Activated naive CD4-positive, alpha-beta T cell treated with anti-CD3 and anti-CD28 coated beads, Interleukin-2, amount 50 U/mL, for 24 hours (primary cell): Measurements from ENCODE around the gene DNAJC3.
"Not testable (repeated sequence)": the region's sequence is repeated elsewhere in the genome, so short reads cannot be mapped to it uniquely, and the experiment has no call there.

ENCODE experiments used
- H3K27ac Mint-ChIP-seq: one replicate; pipeline ENCODE4 v1.8.0; 2021; ENCODE audit warnings: mild to moderate bottlenecking, mixed read lengths
- H3K27me3 Mint-ChIP-seq: one replicate; pipeline ENCODE4 v1.8.0; 2021; ENCODE audit warnings: mixed read lengths
- H3K36me3 Mint-ChIP-seq: one replicate; pipeline ENCODE4 v1.8.0; 2021; ENCODE audit warnings: mixed read lengths
- H3K4me1 Mint-ChIP-seq: one replicate; pipeline ENCODE4 v1.8.0; 2021; ENCODE audit warnings: mixed read lengths
- H3K4me3 Mint-ChIP-seq: one replicate; pipeline ENCODE4 v1.8.0; 2021; ENCODE audit warnings: mild to moderate bottlenecking, mixed read lengths
- H3K9me3 Mint-ChIP-seq: one replicate; pipeline ENCODE4 v1.8.0; 2021; ENCODE audit warnings: mixed read lengths

DNAJC3 gene

GRCh38 chr13:95724252-95724651, 47.3 kb downstream of the DNAJC3 start:
- Mint-ChIP-seq H3K36me3 (peaks cover 45% of the 10 kb centered on the region), H3K27ac (no peak overlapping the region), H3K9me3 (no peaks in the 10 kb centered on the region), H3K27me3 (no peaks in the 10 kb centered on the region), H3K4me1 (peaks cover 44% of the 10 kb centered on the region), H3K4me3 (no peak overlapping the region)

DNA sequence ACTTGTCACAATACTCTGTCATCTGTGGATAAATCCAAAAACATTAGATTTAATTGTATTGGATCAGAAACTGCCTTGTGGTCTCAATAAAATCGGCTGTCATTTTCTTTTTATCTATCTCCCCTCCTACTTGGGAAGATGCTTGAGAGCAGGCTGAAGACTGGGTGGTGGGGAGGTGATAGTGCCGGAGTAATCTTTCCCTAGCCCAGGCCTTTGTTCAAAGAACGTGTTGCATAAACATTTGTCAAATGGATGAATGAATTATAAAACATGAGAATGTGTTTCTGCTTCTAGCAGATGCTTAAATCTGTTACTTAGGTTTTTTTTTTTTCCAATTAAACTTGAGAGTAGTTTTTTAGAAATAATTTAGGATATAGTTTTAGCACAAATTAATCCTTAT, 49.9 kb downstream of the DNAJC3 start:
- Mint-ChIP-seq H3K4me1 (peaks cover 45% of the 10 kb centered on the region), H3K27me3 (no peaks in the 10 kb centered on the region), H3K27ac (no peak overlapping the region), H3K9me3 (peaks cover 6% of the 10 kb centered on the region), H3K36me3 (peaks cover 61% of the 10 kb centered on the region), H3K4me3 (no peak overlapping the region)

- Mint-ChIP-seq H3K27me3 (no peaks in the 10 kb centered on the region), H3K27ac (no peak overlapping the region), H3K4me1 (peaks cover 39% of the 10 kb centered on the region), H3K9me3 (peaks cover 10% of the 10 kb centered on the region), H3K36me3 (peaks cover 64% of the 10 kb centered on the region), H3K4me3 (no peak overlapping the region)
Measured at GRCh38 chr13:95728957-95729356, 52.0 kb downstream of the DNAJC3 start.

DNA sequence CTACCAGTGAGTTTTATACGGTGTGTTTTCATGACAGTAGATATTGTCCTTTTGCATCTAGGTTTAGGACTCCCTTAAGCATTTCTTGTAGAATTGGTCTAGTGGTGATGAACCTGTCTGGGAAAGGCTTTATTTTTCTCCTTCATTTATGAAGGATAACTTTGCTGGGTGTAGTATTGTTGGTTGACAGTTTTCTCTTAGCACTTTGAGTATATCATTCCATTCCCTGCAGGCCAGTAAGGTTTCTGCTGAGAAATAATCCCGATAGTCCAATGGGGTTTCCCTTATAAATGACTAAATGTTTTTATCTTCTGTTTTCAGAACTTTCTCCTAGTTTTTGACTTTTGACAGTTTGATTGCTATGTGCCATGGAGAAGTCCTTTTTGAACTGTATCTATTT, 57.2 kb downstream of the DNAJC3 start:
- Mint-ChIP-seq H3K27me3 (no peaks in the 10 kb centered on the region), H3K4me1 (peaks cover 20% of the 10 kb centered on the region), H3K4me3 (no peak overlapping the region), H3K36me3 (peaks cover 43% of the 10 kb centered on the region), H3K9me3 (peaks cover 12% of the 10 kb centered on the region), H3K27ac (no peak overlapping the region)

GRCh38 chr13:95740071-95740978, 63.4 kb downstream of the DNAJC3 start:
- peaks cover 25% of the 10 kb centered on the region for H3K4me1 Mint-ChIP-seq
- H3K36me3 Mint-ChIP-seq = peaks cover 10% of the 10 kb centered on the region
- not testable (repeated sequence) for H3K4me3 Mint-ChIP-seq, H3K9me3 Mint-ChIP-seq, H3K27me3 Mint-ChIP-seq, H3K27ac Mint-ChIP-seq

GRCh38 chr13:95740979-95741320, 64.0 kb downstream of the DNAJC3 start:
- H3K27ac Mint-ChIP-seq = no peak overlapping the region
- H3K27me3 Mint-ChIP-seq = no peaks in the 10 kb centered on the region
- H3K9me3 Mint-ChIP-seq = peaks cover 5% of the 10 kb centered on the region
- H3K36me3 Mint-ChIP-seq = peaks cover 10% of the 10 kb centered on the region
- H3K4me1 Mint-ChIP-seq = peaks cover 25% of the 10 kb centered on the region
- no peak overlapping the region for H3K4me3 Mint-ChIP-seq

DNA sequence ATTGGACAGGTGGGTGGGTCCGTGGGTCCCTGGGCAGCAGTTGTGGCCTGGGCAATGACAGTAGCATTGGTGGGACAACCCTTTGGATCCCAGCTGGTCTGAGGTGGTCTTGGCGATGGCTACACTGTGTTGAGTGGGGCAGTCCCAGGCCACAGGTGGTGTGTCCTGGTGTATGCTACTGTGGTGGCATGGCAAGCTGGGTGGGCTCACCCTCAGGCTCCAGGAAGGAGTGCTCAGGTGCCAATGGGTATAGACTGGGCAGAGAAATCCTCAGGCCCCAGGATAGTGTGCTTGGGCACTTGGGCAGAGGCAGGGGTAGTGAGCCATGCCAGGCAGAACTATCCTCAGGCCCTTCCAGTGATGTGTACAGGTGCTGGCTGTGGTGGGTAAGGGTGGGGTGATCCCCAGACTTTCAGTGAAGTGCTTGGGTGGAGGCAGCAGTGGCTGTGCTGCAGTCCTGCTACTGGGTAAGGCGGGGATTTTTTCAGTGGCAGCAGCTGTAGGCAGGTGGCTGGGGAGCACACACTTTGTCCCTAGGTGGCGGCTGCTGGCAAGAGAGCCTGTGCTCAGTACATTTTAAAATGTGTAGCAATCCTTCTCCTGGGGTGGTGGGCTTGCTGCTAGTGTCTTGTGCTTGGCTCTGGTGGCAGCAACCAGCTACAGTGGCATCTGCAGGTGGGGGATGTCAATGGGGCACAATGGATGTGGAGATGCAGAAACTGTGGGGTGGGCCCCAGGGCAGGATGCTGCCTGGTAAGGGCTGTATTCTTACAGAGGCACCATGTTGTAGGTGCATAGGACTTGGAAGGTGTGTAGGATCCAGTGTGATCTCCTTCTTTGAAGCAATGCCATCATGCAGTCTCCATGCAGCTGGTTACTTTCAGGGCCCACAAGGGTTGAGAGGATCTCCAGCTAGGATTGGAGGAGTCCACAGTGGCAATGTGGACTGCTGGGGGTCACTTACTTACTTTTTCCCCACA, 64.9 kb downstream of the DNAJC3 start:
- Mint-ChIP-seq H3K4me3 (no peak overlapping the region), H3K4me1 (peaks cover 26% of the 10 kb centered on the region), H3K27ac (no peak overlapping the region), H3K27me3 (no peaks in the 10 kb centered on the region), H3K9me3 (peaks cover 5% of the 10 kb centered on the region), H3K36me3 (peaks cover 10% of the 10 kb centered on the region)

GRCh38 chr13:95743192-95743591, 66.3 kb downstream of the DNAJC3 start:
- no peak overlapping the region for H3K27ac Mint-ChIP-seq
- H3K27me3 Mint-ChIP-seq = no peaks in the 10 kb centered on the region
- H3K4me1 Mint-ChIP-seq = peaks cover 35% of the 10 kb centered on the region
- peaks cover 5% of the 10 kb centered on the region for H3K9me3 Mint-ChIP-seq
- H3K4me3 Mint-ChIP-seq = no peak overlapping the region
- H3K36me3 Mint-ChIP-seq = peaks cover 14% of the 10 kb centered on the region

DNA sequence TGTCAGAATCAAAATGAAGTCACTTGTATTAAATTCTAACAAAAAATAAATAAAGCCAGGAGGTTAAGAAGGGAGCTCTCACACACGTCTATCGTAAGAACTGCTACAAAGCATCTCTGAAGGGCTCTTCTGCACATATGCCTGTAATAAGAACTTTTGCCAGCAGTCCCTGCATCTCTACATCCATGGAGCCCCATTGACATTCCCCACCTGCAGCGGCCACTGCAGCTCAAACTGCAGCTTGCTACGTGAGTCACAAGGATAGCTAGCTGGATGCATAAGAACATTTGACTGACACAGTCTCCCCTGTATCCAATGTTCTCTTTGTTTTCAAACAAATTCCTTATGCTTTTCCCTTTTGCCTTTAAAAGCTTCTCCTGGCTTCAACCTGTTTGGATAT, 68.3 kb downstream of the DNAJC3 start:
- H3K9me3 Mint-ChIP-seq = peaks cover 5% of the 10 kb centered on the region
- H3K36me3 Mint-ChIP-seq = peaks cover 15% of the 10 kb centered on the region
- no peak overlapping the region for H3K27ac Mint-ChIP-seq
- H3K4me1 Mint-ChIP-seq = peaks cover 40% of the 10 kb centered on the region
- no peak overlapping the region for H3K4me3 Mint-ChIP-seq
- H3K27me3 Mint-ChIP-seq = no peaks in the 10 kb centered on the region

- Mint-ChIP-seq H3K36me3 (peaks cover 13% of the 10 kb centered on the region), H3K9me3 (peaks cover 4% of the 10 kb centered on the region), H3K4me3 (no peak overlapping the region), H3K4me1 (peaks cover 39% of the 10 kb centered on the region), H3K27me3 (no peaks in the 10 kb centered on the region), H3K27ac (no peak overlapping the region)
Measured at GRCh38 chr13:95745752-95746151, 68.8 kb downstream of the DNAJC3 start.

GRCh38 chr13:95749545-95749944, 72.6 kb downstream of the DNAJC3 start:
- peaks cover 14% of the 10 kb centered on the region for H3K36me3 Mint-ChIP-seq
- peaks cover 27% of the 10 kb centered on the region for H3K4me1 Mint-ChIP-seq
- peaks cover 6% of the 10 kb centered on the region for H3K9me3 Mint-ChIP-seq
- no peaks in the 10 kb centered on the region for H3K27me3 Mint-ChIP-seq
- H3K4me3 Mint-ChIP-seq = no peak overlapping the region
- no peak overlapping the region for H3K27ac Mint-ChIP-seq

DNA sequence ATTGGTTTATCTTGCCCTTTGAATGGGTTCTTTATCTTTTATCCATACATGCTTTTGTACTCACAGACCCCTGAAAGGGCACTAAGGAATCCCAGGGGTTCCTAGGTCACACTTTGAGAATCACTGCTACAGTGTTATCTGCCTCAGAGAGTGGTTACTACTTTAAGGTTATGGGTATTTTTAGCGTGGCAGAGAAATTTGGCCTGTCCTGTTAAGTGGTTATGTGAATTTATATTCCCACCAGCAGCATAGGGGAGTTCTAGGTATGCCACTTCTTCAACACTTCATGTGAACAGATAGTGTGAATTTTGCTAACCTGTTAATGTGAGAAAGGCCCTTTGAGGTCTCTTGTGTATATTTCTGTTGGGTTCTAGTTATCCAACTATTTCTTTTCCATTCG, 75.7 kb downstream of the DNAJC3 start:
- Mint-ChIP-seq H3K4me3 (no peak overlapping the region), H3K9me3 (peaks cover 6% of the 10 kb centered on the region), H3K27me3 (no peaks in the 10 kb centered on the region), H3K4me1 (peaks cover 22% of the 10 kb centered on the region), H3K36me3 (peaks cover 15% of the 10 kb centered on the region), H3K27ac (no peak overlapping the region)

- Mint-ChIP-seq H3K9me3 (peaks cover 6% of the 10 kb centered on the region), H3K27ac (no peak overlapping the region), H3K4me3 (no peak overlapping the region), H3K4me1 (peaks cover 21% of the 10 kb centered on the region), H3K27me3 (no peaks in the 10 kb centered on the region), H3K36me3 (peaks cover 17% of the 10 kb centered on the region)
Measured at GRCh38 chr13:95754069-95754468, 77.1 kb downstream of the DNAJC3 start.

- H3K4me1 Mint-ChIP-seq = peaks cover 15% of the 10 kb centered on the region
- H3K27ac Mint-ChIP-seq = no peak overlapping the region
- peaks cover 6% of the 10 kb centered on the region for H3K9me3 Mint-ChIP-seq
- peaks cover 22% of the 10 kb centered on the region for H3K36me3 Mint-ChIP-seq
- H3K27me3 Mint-ChIP-seq = no peaks in the 10 kb centered on the region
- H3K4me3 Mint-ChIP-seq = no peak overlapping the region
Measured at GRCh38 chr13:95756072-95756471, 79.1 kb downstream of the DNAJC3 start.

- not testable (repeated sequence) for H3K9me3 Mint-ChIP-seq, H3K4me3 Mint-ChIP-seq, H3K4me1 Mint-ChIP-seq, H3K27me3 Mint-ChIP-seq
- peak overlapping the region; percentile 17 for H3K27ac Mint-ChIP-seq
- H3K36me3 Mint-ChIP-seq = peaks cover 30% of the 10 kb centered on the region
Measured at GRCh38 chr13:95762626-95763025, 85.7 kb downstream of the DNAJC3 start.

- no peaks in the 10 kb centered on the region for H3K4me1 Mint-ChIP-seq
- no peak overlapping the region for H3K27ac Mint-ChIP-seq
- H3K9me3 Mint-ChIP-seq = no peaks in the 10 kb centered on the region
- H3K4me3 Mint-ChIP-seq = no peak overlapping the region
- H3K27me3 Mint-ChIP-seq = no peaks in the 10 kb centered on the region
- H3K36me3 Mint-ChIP-seq = peaks cover 32% of the 10 kb centered on the region
Measured at GRCh38 chr13:95763601-95764000, 86.7 kb downstream of the DNAJC3 start.
